Occipital lobe (tissue), 3 donors: Measurements from ENCODE around the gene THAP11. TPM values are rescaled to one million over a fixed set of nuclear protein-coding genes. Genes with fewer than 3 reads are reported as not detected.

ENCODE experiments used
- DNase-seq: peaks from one replicate; lab custom pipeline; 2025; lab: John Stamatoyannopoulos, UW
- small RNA-seq: library from RNA; depleted of rRNA; stranded (forward); fragments of <200 nt; gene quantifications from one replicate; pipeline ENCODE3, GENCODE V24; 2014
- total RNA-seq: library from RNA; depleted of rRNA; stranded (reverse); fragments of >200 nt; gene quantifications from one replicate; pipeline ENCODE4 v1.2.3, GENCODE V29; 2014

The THAP11 gene
- total RNA-seq, 1 donor from 2014 or later = 25.3 TPM

- no peak for DNase-seq
These were observed 41.2 kb downstream of the THAP11 start for GRCh38 chr16:67883146-67883871.

- no peak for DNase-seq
These were observed 41.7 kb downstream of the THAP11 start for GRCh38 chr16:67883872-67884261.

GRCh38 chr16:67884684-67885083 lies 42.6 kb downstream of the THAP11 start, which contains the start of gene NRN1L:
NRN1L (plus strand) TSS chr16:67884885; CDS start chr16:67884904, 19 bp downstream.
- DNase-seq = peak; percentile 90

GRCh38 chr16:67885545-67885944 lies 43.4 kb downstream of the THAP11 start:
- no peak for DNase-seq

GRCh38 chr16:67885976-67886375 lies 43.9 kb downstream of the THAP11 start:
- no peak for DNase-seq

- DNase-seq = no peak
These were observed 44.3 kb downstream of the THAP11 start for GRCh38 chr16:67886387-67886786.

GRCh38 chr16:67888331-67888730 lies 46.2 kb downstream of the THAP11 start:
- DNase-seq = no peak

GRCh38 chr16:67892375-67892774 lies 50.3 kb downstream of the THAP11 start:
- no peak for DNase-seq

- peak; percentile 96 for DNase-seq
These were observed 51.0 kb downstream of the THAP11 start, which contains the start of gene PSKH1 for GRCh38 chr16:67892899-67893742. PSKH1 (plus strand) TSS chr16:67893254; CDS start chr16:67908750, 15,496 bp downstream.

Small RNA genes lying within 50 kb of the gene (small RNA-seq; reads per million reads assigned to genes)
- gene AC040162.2 (not detected), gene NRN1L (not detected)

Other genes starting within 250 kb of the THAP11 start
- 3.1 TPM for gene CARMIL2, start 197.2 kb upstream of the THAP11 start, total RNA-seq
- 17.6 TPM for gene ACD, start 182.1 kb upstream of the THAP11 start, total RNA-seq
- gene PARD6A, start 181.4 kb upstream of the THAP11 start, total RNA-seq = 8.3 TPM
- gene ENKD1, start 175.6 kb upstream of the THAP11 start, total RNA-seq = 6.2 TPM
- 3.1 TPM for gene C16orf86, start 175.5 kb upstream of the THAP11 start, total RNA-seq
- 51.5 TPM for gene GFOD2, start 123.0 kb upstream of the THAP11 start, total RNA-seq
- 4.4 TPM for gene RANBP10, start 35.8 kb upstream of the THAP11 start, total RNA-seq
- gene TSNAXIP1, start 35.4 kb upstream of the THAP11 start, total RNA-seq = 3.7 TPM
- 73.2 TPM for gene NUTF2, start 4.6 kb downstream of the THAP11 start, total RNA-seq
- gene CENPT, start 5.4 kb downstream of the THAP11 start, total RNA-seq = 19.7 TPM
- gene EDC4, start 30.7 kb downstream of the THAP11 start, total RNA-seq = 45.2 TPM
- not detected for gene NRN1L, start 42.6 kb downstream of the THAP11 start, total RNA-seq
- gene PSKH1, start 50.9 kb downstream of the THAP11 start, total RNA-seq = 5.1 TPM
- gene CTRL, start 89.5 kb downstream of the THAP11 start, total RNA-seq = 1.4 TPM
- 13.3 TPM for gene PSMB10, start 94.5 kb downstream of the THAP11 start, total RNA-seq
- gene LCAT, start 101.8 kb downstream of the THAP11 start, total RNA-seq = 0.47 TPM
- gene SLC12A4, start 126.3 kb downstream of the THAP11 start, total RNA-seq = 8.0 TPM
- not detected for gene DPEP3, start 138.2 kb downstream of the THAP11 start, total RNA-seq
- gene DPEP2, start 157.2 kb downstream of the THAP11 start, total RNA-seq = not detected
- gene DPEP2NB, start 173.6 kb downstream of the THAP11 start, total RNA-seq = not detected
- 11.2 TPM for gene DDX28, start 180.9 kb downstream of the THAP11 start, total RNA-seq
- 9.0 TPM for gene DUS2, start 181.0 kb downstream of the THAP11 start, total RNA-seq
- gene NFATC3, start 243.1 kb downstream of the THAP11 start, total RNA-seq = 23.2 TPM